Measurements from ENCODE around the gene TBC1D9. TPM values are rescaled to one million over a fixed set of nuclear protein-coding genes. Genes with fewer than 3 reads are reported as not detected.

TBC1D9 gene
- total and polyA plus RNA-seq, 8 donors, result 4.9 to 38.2 (median 12.2) TPM

DNA sequence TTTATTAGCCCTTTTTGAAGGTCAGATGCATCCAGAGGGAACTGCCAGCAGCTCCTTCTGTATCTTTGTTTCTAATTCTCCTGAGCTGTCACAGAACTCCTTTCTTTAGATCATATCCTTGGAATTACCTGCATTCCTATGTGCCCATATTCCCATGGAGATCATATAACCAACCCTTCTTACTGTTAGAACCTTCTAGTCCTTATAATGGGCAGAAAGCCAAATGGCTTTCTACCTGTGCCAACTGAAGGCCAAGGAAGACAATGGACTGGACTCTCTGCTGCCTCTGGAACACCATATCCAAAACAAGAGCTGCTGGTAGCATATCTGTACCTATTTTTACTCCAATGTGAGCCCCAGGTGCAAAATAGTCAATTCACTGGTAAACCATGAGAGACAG, 60.7 kb downstream of the TBC1D9 start:
- peak overlapping the region in 1 of 5 donors; percentile 20 for H3K27ac ChIP-seq
- no peak overlapping the region for H3K4me3 ChIP-seq
- peaks cover 0 to 4% (median under 1%) of the 10 kb centered on the region in 4 donors for H3K36me3 ChIP-seq
- intact Hi-C loops (cut with DNase I; ENCODE audit: low total_unique reads), result no loop called here
- TF ChIP-seq POLR2A (IDR thresholded peaks at IDR 0.05) (no peak), POLR2AphosphoS5 (IDR thresholded peaks at IDR 0.05) (no peak), EP300 (IDR thresholded peaks at IDR 0.05) (no peak)
- TF ChIP-seq, protein P1, sequence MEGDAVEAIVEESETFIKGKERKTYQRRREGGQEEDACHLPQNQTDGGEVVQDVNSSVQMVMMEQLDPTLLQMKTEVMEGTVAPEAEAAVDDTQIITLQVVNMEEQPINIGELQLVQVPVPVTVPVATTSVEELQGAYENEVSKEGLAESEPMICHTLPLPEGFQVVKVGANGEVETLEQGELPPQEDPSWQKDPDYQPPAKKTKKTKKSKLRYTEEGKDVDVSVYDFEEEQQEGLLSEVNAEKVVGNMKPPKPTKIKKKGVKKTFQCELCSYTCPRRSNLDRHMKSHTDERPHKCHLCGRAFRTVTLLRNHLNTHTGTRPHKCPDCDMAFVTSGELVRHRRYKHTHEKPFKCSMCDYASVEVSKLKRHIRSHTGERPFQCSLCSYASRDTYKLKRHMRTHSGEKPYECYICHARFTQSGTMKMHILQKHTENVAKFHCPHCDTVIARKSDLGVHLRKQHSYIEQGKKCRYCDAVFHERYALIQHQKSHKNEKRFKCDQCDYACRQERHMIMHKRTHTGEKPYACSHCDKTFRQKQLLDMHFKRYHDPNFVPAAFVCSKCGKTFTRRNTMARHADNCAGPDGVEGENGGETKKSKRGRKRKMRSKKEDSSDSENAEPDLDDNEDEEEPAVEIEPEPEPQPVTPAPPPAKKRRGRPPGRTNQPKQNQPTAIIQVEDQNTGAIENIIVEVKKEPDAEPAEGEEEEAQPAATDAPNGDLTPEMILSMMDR (IDR thresholded peaks at IDR 0.05), result no peak
- H3K4me1 ChIP-seq, result peaks cover 0 to 14% (median 3%) of the 10 kb centered on the region in 4 donors
- no peak for DNase-seq
- no peaks in the 10 kb centered on the region for H3K9me3 ChIP-seq
- no peaks in the 10 kb centered on the region for H3K27me3 ChIP-seq

DNA sequence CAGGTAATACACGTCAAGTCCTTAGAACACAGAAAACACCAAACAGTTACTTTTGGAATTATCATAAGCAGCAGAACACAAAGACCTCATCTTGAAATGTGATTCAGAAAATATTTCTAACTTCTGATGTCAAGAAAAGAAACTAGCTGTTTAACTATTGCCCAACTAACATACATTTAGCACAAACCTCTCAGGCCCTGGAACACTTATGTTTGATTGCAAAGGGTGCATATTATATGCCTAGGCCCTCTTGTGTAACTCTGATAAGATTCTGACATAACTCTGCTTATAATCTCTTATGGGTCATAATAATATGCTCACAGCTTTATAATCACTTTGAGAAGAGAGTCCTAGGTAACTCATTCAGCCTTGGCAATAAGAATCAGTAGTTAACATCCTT, 62.6 kb downstream of the TBC1D9 start:
- intact Hi-C loops (cut with DNase I; ENCODE audit: low total_unique reads), result no loop called here
- no peak overlapping the region for H3K27ac ChIP-seq
- H3K27me3 ChIP-seq, result no peaks in the 10 kb centered on the region
- 54 to 87% (median 75%) methylated on average over 1 of the region's 1 CpG for WGBS, 5 donors
- H3K9me3 ChIP-seq, result no peaks in the 10 kb centered on the region
- no peaks in the 10 kb centered on the region for H3K36me3 ChIP-seq
- DNase-seq, result no peak
- peaks cover 0 to 14% (median 3%) of the 10 kb centered on the region in 4 donors for H3K4me1 ChIP-seq
- no peak overlapping the region for H3K4me3 ChIP-seq
- no peak for TF ChIP-seq POLR2A (IDR thresholded peaks at IDR 0.05)
- TF ChIP-seq, protein P1 (IDR thresholded peaks at IDR 0.05), result no peak
- no peak for TF ChIP-seq EP300 (IDR thresholded peaks at IDR 0.05)
- TF ChIP-seq POLR2AphosphoS5 (IDR thresholded peaks at IDR 0.05), result no peak

GRCh38 chr4:140691369-140691768, 64.8 kb downstream of the TBC1D9 start:
- peak in 1 of 2 donors; percentile 22 for DNase-seq
- Histone ChIP-seq H3K36me3 (no peaks in the 10 kb centered on the region), H3K27ac (peak overlapping the region in 2 of 5 donors; percentile 21 to 22), H3K4me1 (peaks cover 0 to 8% (median 3%) of the 10 kb centered on the region in 4 donors), H3K9me3 (no peaks in the 10 kb centered on the region), H3K27me3 (no peaks in the 10 kb centered on the region), H3K4me3 (no peak overlapping the region)
- intact Hi-C loops (cut with DNase I; ENCODE audit: low total_unique reads), result no loop called here
- TF ChIP-seq, protein P1 (IDR thresholded peaks at IDR 0.05), result no peak
- no peak for TF ChIP-seq EP300 (IDR thresholded peaks at IDR 0.05)
- no peak for TF ChIP-seq POLR2AphosphoS5 (IDR thresholded peaks at IDR 0.05)
- no peak for TF ChIP-seq POLR2A (IDR thresholded peaks at IDR 0.05)
- WGBS, 5 donors, result 60 to 68% (median 66%) methylated on average over 2 of the region's 2 CpGs

DNA sequence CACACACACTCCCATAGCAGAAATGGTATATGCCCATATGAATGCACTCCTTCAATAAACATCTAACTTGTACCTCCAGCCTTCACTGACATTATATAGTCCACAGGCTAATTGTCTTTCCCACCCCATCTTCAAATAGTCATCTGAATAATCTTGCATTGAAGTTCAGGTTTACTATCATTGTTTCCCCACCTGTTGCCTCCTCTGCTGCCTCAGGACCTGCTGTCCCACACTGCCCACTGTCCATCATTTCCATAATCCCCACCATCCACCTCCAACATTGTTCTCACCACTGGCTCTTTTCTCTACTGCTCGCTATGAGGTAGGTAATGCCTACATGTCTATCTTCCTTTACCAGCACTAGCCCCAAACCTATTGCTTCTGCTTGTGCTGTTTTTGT, 66.1 kb downstream of the TBC1D9 start:
- intact Hi-C loops (cut with DNase I; ENCODE audit: low total_unique reads), result no loop called here
- no peak for DNase-seq
- no peak overlapping the region for H3K4me3 ChIP-seq
- no peak for TF ChIP-seq POLR2AphosphoS5 (IDR thresholded peaks at IDR 0.05)
- TF ChIP-seq EP300 (IDR thresholded peaks at IDR 0.05), result no peak
- TF ChIP-seq, protein P1 (IDR thresholded peaks at IDR 0.05), result no peak
- no peak for TF ChIP-seq POLR2A (IDR thresholded peaks at IDR 0.05)
- peaks cover 0 to 8% (median 2%) of the 10 kb centered on the region in 4 donors for H3K36me3 ChIP-seq
- H3K27me3 ChIP-seq, result no peaks in the 10 kb centered on the region
- H3K9me3 ChIP-seq, result no peaks in the 10 kb centered on the region
- peak overlapping the region in 1 of 5 donors; percentile 21 for H3K27ac ChIP-seq
- peaks cover 0 to 8% (median 3%) of the 10 kb centered on the region in 4 donors for H3K4me1 ChIP-seq
- WGBS, 5 donors, result 95 to 100% (median 100%) methylated on average over 1 of the region's 1 CpG
